CD4-positive, alpha-beta T cell treated with Interferon gamma for 1 hour (primary cell): Measurements from ENCODE around the gene MYOF.
"Not testable (repeated sequence)": the region's sequence is repeated elsewhere in the genome, so short reads cannot be mapped to it uniquely, and the experiment has no call there.

ENCODE experiments used
- DNase-seq: peaks from one replicate; pipeline ENCODE4 v3.0.0-alpha.2; 2020

Gene MYOF

DNA sequence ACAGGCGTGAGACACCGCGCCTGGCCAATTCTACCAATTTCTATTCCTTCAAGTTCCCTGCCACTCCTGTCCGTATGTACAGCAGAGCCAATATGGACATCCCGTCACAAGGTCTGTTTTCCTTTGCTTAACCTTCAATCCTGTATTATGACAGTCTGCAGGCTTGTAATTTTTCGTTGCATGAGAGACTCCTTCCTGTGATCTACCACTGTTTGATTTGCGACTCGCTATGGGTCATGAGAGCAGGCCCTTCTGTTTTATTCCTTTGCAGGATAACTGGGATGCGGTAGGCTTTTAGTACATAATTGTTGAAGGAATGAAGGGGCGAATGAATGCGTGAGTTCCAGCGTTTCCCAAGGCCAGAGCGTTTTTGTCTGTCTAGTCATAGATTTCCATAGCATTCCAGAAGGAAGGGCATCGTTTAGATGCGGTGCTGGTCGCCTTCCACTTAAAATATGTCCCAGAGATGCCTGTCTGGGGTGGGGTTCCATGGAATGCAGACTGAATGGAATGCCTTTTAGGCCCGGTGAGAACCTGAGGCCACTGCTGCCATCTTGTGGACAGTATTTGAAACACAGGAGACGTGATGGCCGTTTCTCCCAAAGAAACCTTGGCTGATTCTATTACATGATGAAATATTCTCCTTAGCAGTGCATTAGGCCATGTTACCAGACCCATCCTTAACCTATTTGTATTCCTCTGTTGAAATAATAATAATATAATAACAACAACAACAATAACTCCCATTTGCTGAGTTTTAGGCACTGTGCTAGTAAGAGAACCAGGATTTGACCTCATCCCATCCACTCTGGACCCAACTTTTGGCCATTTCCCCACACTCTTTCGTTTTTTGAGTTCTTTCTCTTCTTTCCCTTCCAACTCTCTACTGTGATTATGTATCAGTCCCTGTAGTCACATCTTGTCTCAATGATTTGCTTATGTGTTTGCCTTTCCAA is 193.2 kb downstream of the MYOF start:
- DNase-seq, result peak; percentile 25

DNA sequence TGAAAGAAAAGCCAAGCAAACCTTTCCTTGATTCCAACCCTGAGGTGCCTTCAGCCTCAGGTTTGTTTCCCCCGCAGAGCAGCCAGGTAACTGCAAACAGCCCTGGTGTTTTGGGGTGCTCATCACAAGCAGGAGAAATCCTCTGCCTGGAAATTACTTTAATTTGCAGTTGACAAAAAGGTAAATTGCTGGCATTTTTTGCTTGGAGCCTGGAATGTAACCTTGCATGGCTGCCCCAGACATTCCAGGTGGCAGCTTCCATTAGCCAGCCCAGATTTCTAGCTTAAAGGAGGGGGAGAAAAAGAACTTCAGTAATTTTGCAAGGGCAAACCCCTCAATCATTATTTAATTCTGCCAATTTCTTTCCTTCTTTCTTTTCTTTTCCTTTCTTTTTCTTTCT is 194.4 kb downstream of the MYOF start:
- no peak for DNase-seq

DNA sequence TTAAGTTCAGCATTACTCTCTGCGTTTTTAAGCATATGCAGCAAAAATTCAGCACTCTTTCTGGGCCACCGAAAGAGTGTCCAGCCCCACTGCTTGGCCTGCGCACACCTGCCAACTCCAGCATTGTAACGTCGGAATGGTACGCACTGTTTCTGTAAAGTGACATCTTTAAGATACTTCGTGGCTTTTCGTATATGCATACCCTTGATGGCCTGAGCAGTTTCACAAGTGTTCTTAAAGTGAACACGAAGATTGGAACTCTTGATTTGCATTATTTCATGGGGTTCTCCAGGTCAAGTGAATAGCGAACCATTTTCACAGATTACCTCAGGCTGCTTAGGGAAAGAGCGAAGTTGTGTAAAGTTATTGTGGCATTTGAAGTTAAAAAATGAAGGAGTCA is 197.9 kb downstream of the MYOF start:
- DNase-seq, result not testable (repeated sequence)

DNA sequence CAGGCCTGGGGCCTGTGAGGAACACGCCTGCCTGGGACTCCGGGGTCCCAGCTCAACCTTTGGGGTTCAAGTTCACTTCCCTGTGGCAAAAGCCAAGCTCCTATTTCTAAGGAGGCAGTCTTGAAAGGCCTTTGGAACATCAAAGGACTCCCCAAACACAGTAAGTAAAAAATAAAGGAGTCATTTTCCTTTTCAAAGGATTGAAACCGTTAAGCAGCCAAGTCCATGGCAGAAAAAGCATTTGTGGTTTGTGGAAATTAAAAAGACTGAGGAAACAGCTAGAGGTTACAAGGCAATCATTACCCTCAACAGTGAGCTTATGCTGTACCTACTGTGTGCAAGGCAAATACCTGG is 200.8 kb downstream of the MYOF start:
- DNase-seq, result no peak

- DNase-seq, result no peak
Measured at GRCh38 chr10:93280699-93281366, 201.3 kb downstream of the MYOF start.

- no peak for DNase-seq
Measured at GRCh38 chr10:93280121-93280698, 201.9 kb downstream of the MYOF start.

- DNase-seq, result no peak
Measured at GRCh38 chr10:93277360-93277759, 204.8 kb downstream of the MYOF start.

GRCh38 chr10:93274419-93274818 is 207.7 kb downstream of the MYOF start:
- no peak for DNase-seq

- no peak for DNase-seq
Measured at GRCh38 chr10:93272884-93273675, 209.1 kb downstream of the MYOF start.

GRCh38 chr10:93271347-93271746 is 210.8 kb downstream of the MYOF start:
- DNase-seq, result no peak

DNA sequence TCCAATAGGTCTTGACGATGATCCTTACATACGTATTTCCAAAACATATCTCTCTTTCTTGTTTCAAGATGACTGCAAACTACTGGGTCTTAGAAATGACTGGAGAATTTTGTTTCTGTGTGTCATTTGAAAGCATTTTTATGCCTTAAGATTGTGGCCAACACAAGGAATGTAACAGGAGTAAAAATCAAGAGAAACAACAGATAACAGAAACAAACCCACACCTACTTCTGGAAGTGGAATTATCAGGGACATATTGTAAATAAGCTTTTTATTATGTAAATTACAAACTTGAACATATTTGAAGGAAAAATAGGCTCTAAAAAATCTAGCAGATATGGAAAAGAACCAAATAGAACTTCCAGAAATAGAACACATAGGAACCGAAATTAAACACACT is 212.9 kb downstream of the MYOF start:
- DNase-seq, result no peak

DNA sequence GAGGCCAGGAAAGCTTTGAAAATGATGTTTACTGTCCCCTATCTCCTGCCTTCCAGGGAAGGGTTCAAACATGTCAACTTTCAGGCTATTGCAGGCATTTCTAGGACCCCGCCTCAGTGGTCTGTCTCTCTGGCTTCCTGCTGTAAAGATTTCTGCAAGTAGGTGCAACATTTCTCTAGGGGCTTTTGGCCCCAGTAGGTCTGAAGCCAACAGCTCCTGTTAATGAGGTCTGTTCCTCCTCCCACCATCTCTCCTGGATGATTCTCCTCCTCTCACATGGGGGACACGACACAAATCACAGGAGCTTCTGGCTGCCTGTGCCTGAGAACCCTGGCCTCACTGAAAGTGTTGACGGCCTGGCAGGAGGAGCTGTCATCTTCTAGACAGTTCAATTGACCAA is 214.1 kb downstream of the MYOF start:
- DNase-seq, result no peak

DNA sequence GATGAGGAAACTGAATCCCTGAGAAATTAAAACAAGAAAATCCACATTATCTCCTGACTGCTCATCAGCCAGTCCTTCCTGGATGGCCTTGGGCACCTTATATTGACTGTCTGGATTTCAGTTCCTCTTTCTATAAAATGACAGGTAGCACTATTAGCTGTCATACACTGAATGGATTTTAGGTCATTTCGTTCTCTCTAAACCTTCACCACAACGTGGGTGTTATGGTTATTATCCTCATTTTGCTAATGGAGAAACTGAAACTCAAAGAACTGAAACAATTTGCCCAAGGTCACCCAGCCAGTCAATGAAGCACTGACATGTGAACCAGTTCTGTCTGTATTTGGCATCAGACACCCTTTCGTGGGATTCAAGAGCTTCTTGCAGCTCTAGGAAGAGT is 214.6 kb downstream of the MYOF start:
- DNase-seq, result no peak

- no peak for DNase-seq
Measured at GRCh38 chr10:93266858-93267257, 215.3 kb downstream of the MYOF start.

GRCh38 chr10:93261961-93262610 is 220.0 kb downstream of the MYOF start:
- DNase-seq, result no peak

GRCh38 chr10:93261089-93261488 is 221.0 kb downstream of the MYOF start:
- no peak for DNase-seq

- no peak for DNase-seq
Measured at GRCh38 chr10:93259126-93259525, 223.0 kb downstream of the MYOF start.
